H9 (cell line): ENCODE results near the gene TSPAN31. TPM values are rescaled to one million over a fixed set of nuclear protein-coding genes. Genes with fewer than 3 reads are reported as not detected.
A peak's percentile ranks its signal among the peaks of the same experiment; 100 is the strongest.

Experiments used
- DNase-seq: peaks from one replicate; pipeline ENCODE4 v3.0.0-alpha.2; 2017
- H2AFZ ChIP-seq: one replicate; pipeline ENCODE4 v1.6.1; 2013; ENCODE audit warnings: mild to moderate bottlenecking, low read length, control low read depth, moderate library complexity
- H2AK5ac ChIP-seq: 2 replicates; pipeline ENCODE4 v1.6.1; 2013; ENCODE audit warnings: low read length, control low read depth, mixed read lengths; ENCODE audit not compliant: insufficient read length
- H2BK120ac ChIP-seq: one replicate; pipeline ENCODE4 v1.6.1; 2013; ENCODE audit warnings: low read depth, mild to moderate bottlenecking, low read length, control low read depth, inconsistent platforms; ENCODE audit not compliant: poor library complexity, severe bottlenecking
- H2BK12ac ChIP-seq: 2 replicates; pipeline ENCODE4 v1.6.1; 2013; ENCODE audit warnings: low read length, control low read depth, mixed read lengths, low read depth; ENCODE audit not compliant: insufficient read length
- H2BK15ac ChIP-seq: 2 replicates; pipeline ENCODE4 v1.6.1; 2013; ENCODE audit warnings: low read depth, low read length, control low read depth
- H2BK20ac ChIP-seq: one replicate; pipeline ENCODE4 v1.6.1; 2013; ENCODE audit warnings: low read depth, mild to moderate bottlenecking, low read length, control low read depth, inconsistent platforms; ENCODE audit not compliant: poor library complexity, severe bottlenecking
- H2BK5ac ChIP-seq: 2 replicates; pipeline ENCODE4 v1.6.1; 2013; ENCODE audit warnings: low read length, control low read depth, mixed read lengths; ENCODE audit not compliant: insufficient read length
- H3K14ac ChIP-seq: 2 replicates; pipeline ENCODE4 v1.6.1; 2013; ENCODE audit warnings: low read length, control low read depth; ENCODE audit not compliant: insufficient read depth
- H3K18ac ChIP-seq: 2 replicates; pipeline ENCODE4 v1.6.1; 2013; ENCODE audit warnings: low read depth, mild to moderate bottlenecking, mixed read lengths, low read length, control low read depth; ENCODE audit not compliant: insufficient read length
- H3K23ac ChIP-seq: 2 replicates; pipeline ENCODE4 v1.6.1; 2013; ENCODE audit warnings: low read length, control low read depth, mixed read lengths, low read depth; ENCODE audit not compliant: insufficient read length
- H3K23me2 ChIP-seq: 2 replicates; pipeline ENCODE4 v1.6.1; 2013; ENCODE audit warnings: low read depth, mild to moderate bottlenecking, mixed read lengths, low read length, control low read depth; ENCODE audit not compliant: insufficient read length, poor library complexity, severe bottlenecking
- H3K27ac ChIP-seq: 2 replicates; pipeline ENCODE4 v1.5.1; 2013; ENCODE audit warnings: low read length, control low read depth, mixed read lengths, low read depth; ENCODE audit not compliant: insufficient read length
- H3K27me3 ChIP-seq: 2 replicates; pipeline ENCODE4 v1.6.1; 2013; ENCODE audit warnings: low read length, control low read depth, inconsistent platforms; ENCODE audit not compliant: insufficient read depth
- H3K4ac ChIP-seq: 2 replicates; pipeline ENCODE4 v1.6.1; 2013; ENCODE audit warnings: low read depth, mild to moderate bottlenecking, control low read depth, inconsistent platforms, low read length, moderate library complexity
- H3K4me1 ChIP-seq: 2 replicates; pipeline ENCODE4 v1.6.1; 2013; ENCODE audit warnings: low read length, control low read depth, inconsistent platforms; ENCODE audit not compliant: insufficient read depth
- H3K4me2 ChIP-seq: 2 replicates; pipeline ENCODE4 v1.6.1; 2013; ENCODE audit warnings: low read length, control low read depth, mixed read lengths; ENCODE audit not compliant: insufficient read length, insufficient read depth
- H3K56ac ChIP-seq: 2 replicates; pipeline ENCODE4 v1.6.1; 2013; ENCODE audit warnings: low read depth, mild to moderate bottlenecking, mixed read lengths, low read length, control low read depth; ENCODE audit not compliant: insufficient read length
- H3K79me1 ChIP-seq: 2 replicates; pipeline ENCODE4 v1.6.1; 2013; ENCODE audit warnings: low read depth, mild to moderate bottlenecking, moderate library complexity, low read length, control low read depth, inconsistent platforms; ENCODE audit not compliant: insufficient read depth, poor library complexity, severe bottlenecking
- H3K79me2 ChIP-seq: 2 replicates; pipeline ENCODE4 v1.6.1; 2013; ENCODE audit warnings: low read length, control low read depth, inconsistent platforms; ENCODE audit not compliant: insufficient read depth
- H3K9ac ChIP-seq: 2 replicates; pipeline ENCODE4 v1.6.1; 2013; ENCODE audit warnings: low read length, control low read depth, mixed read lengths; ENCODE audit not compliant: insufficient read length; ENCODE audit errors: extremely low read depth
- H3K9me3 ChIP-seq: one replicate; pipeline ENCODE4 v1.6.1; 2013; ENCODE audit warnings: low read depth, low read length, inconsistent platforms; ENCODE audit not compliant: control insufficient read depth
- H3T11ph ChIP-seq: one replicate; pipeline ENCODE4 v1.6.1; 2013; ENCODE audit warnings: mild to moderate bottlenecking, low read length, control low read depth, inconsistent platforms
- H4K20me1 ChIP-seq: one replicate; pipeline ENCODE4 v1.6.1; 2013; ENCODE audit not compliant: control insufficient read depth, insufficient read length, insufficient read depth
- H4K5ac ChIP-seq: 2 replicates; pipeline ENCODE4 v1.6.1; 2013; ENCODE audit warnings: low read depth, mild to moderate bottlenecking, mixed read lengths, low read length, control low read depth; ENCODE audit not compliant: insufficient read length
- H4K8ac ChIP-seq: replicated peaks from 2 replicates; pipeline ENCODE4 v1.6.1; 2013; ENCODE audit warnings: low read length, control low read depth, mixed read lengths, low read depth; ENCODE audit not compliant: insufficient read length
- H4K91ac ChIP-seq: 2 replicates; pipeline ENCODE4 v1.6.1; 2013; ENCODE audit warnings: low read depth, mild to moderate bottlenecking, moderate library complexity, mixed read lengths, low read length, control low read depth; ENCODE audit not compliant: insufficient read length
- H3K27ac Mint-ChIP-seq, 3 experiments: 2 replicates in 2 of 3; 3 replicates in 1 of 3; pipeline ENCODE4 v1.8.0; 2020 to 2021; ENCODE audit warnings: mixed read lengths in 3 of 3, mild to moderate bottlenecking in 1 of 3, moderate library complexity in 1 of 3
- H3K27me3 Mint-ChIP-seq: 2 replicates; pipeline ENCODE4 v1.8.0; 2021; ENCODE audit warnings: low read depth, mild to moderate bottlenecking, moderate library complexity, mixed read lengths
- H3K36me3 Mint-ChIP-seq, 3 experiments: 2 replicates in 2 of 3; 3 replicates in 1 of 3; pipeline ENCODE4 v1.8.0; 2020 to 2021; ENCODE audit warnings: low read depth in 3 of 3, mixed read lengths in 3 of 3; ENCODE audit not compliant: insufficient read depth in 1 of 3
- H3K4me1 Mint-ChIP-seq, 2 experiments: 2 replicates each; pipeline ENCODE4 v1.8.0; 2020; ENCODE audit warnings: mixed read lengths in 2 of 2
- H3K4me3 Mint-ChIP-seq, 2 experiments: 2 replicates in 1 of 2; 3 replicates in 1 of 2; pipeline ENCODE4 v1.8.0; 2020 to 2021; ENCODE audit warnings: mild to moderate bottlenecking in 2 of 2, mixed read lengths in 2 of 2, moderate library complexity in 1 of 2
- H3K9me3 Mint-ChIP-seq, 2 experiments: 2 replicates in 1 of 2; 3 replicates in 1 of 2; pipeline ENCODE4 v1.8.0; 2020; ENCODE audit warnings: mild to moderate bottlenecking in 2 of 2, mixed read lengths in 2 of 2, moderate library complexity in 1 of 2
- CTCF ChIP-seq: fragments of 200-600 bp; sonication (generic); conservative IDR thresholded peaks from 3 replicates; pipeline ENCODE4 v1.8.0; 2021; ENCODE audit warnings: antibody characterized with exemption, mild to moderate bottlenecking
- WGBS: extraction: QIAGEN DNeasy Blood & Tissue Kit; methylation state at CpG from one replicate; pipeline ENCODE4 v1.1.7; 2013; ENCODE audit warnings: missing lambda C conversion rate, low lambda C conversion rate, mixed read lengths; ENCODE audit not compliant: insufficient read length; ENCODE audit errors: extremely low coverage; 5-methylcytosine and 5-hydroxymethylcytosine counted together
- total RNA-seq: library from RNA; stranded (reverse); gene quantifications from 2 replicates; pipeline ENCODE4 v1.2.1, GENCODE V29; 2021

Gene TSPAN31
- total RNA-seq, 1 experiment from 2014 or later, result 20.0 TPM

GRCh38 chr12:57750561-57751431, 6.0 kb downstream of the TSPAN31 start:
- Histone ChIP-seq H2BK120ac (no peak overlapping the region), H2AFZ (no peak overlapping the region), H3K27ac (no peak overlapping the region), H3K27me3 (peaks cover 2% of the 10 kb centered on the region; the same call in 1 of the 2 replicates), H3K14ac (no peak overlapping the region), H4K8ac (no peak overlapping the region), H3K9ac (peak overlapping the region; percentile 94), H3K18ac (peak overlapping the region; percentile 2), H4K20me1 (no peaks in the 10 kb centered on the region), H3K4me1 (0 out of 2 replicates have a peak, but pooled peaks cover 7% of the 10 kb centered on the region), H3K4ac (no peak overlapping the region), H2AK5ac (peak overlapping the region; percentile 72), H3T11ph (no peak overlapping the region), H2BK20ac (no peak overlapping the region), H2BK15ac (no peak overlapping the region), H3K9me3 (no peaks in the 10 kb centered on the region), H3K79me2 (peaks cover 13% of the 10 kb centered on the region; the same call in 1 of the 2 replicates), H2BK12ac (no peak overlapping the region), H3K56ac (no peak overlapping the region), H4K5ac (peak overlapping the region; percentile 44), H3K23me2 (peaks cover 14% of the 10 kb centered on the region), H4K91ac (no peak overlapping the region), H3K79me1 (no peaks in the 10 kb centered on the region), H2BK5ac (no peak overlapping the region), H3K4me2 (peak overlapping the region; percentile 83), H3K23ac (no peak overlapping the region)
- no peak for DNase-seq
- peak overlapping the region; percentile 82 to 100 (median 98) for H3K27ac Mint-ChIP-seq
- TF ChIP-seq CTCF, result no peak
- H3K4me3 Mint-ChIP-seq, result peak overlapping the region; percentile 96 to 98
- H3K27me3 Mint-ChIP-seq, result peaks cover 6% of the 10 kb centered on the region
- H3K4me1 Mint-ChIP-seq, result peaks cover 37 to 39% of the 10 kb centered on the region in 2 experiments
- no CpG with 5 or more reads among the region's 15 CpGs for WGBS
- H3K9me3 Mint-ChIP-seq, result peaks cover 0 to 2% of the 10 kb centered on the region in 2 experiments; a peak in 2 of 5 replicates
- peaks cover 35 to 58% (median 55%) of the 10 kb centered on the region in 3 experiments for H3K36me3 Mint-ChIP-seq
